ENCODE results near the gene RNF213.

The RNF213 gene

DNA sequence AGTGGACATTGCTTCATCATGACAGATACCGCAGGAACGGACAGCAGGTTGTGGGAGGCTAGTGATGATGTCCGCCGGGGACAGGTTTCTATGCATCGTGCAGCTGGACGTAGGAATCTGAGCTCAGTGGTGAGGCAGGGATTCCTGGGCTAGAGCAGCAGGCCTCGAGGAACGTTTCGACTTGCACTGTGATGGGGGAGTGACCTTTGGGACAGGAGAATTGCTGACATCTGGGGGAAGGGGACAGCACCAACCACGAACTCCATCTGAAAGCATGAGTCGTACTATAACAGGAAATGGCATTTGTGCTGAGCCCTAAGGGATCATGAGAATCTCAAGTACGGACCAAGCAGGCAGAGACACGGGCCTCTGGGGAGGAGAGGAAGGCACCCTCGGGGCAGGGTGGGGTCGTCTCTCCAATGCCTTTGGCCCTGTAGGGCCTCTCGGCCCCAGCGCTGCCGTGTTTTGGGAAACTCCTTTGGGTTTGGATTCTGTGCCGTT, 88.5 kb downstream of the RNF213 start:
- CTCF ChIA-PET = no interaction called here
- POLR2A ChIA-PET = no interaction called here
- DNase-seq (ENCODE audit: extremely low spot score) = no peak
- TF ChIP-seq, protein P1, sequence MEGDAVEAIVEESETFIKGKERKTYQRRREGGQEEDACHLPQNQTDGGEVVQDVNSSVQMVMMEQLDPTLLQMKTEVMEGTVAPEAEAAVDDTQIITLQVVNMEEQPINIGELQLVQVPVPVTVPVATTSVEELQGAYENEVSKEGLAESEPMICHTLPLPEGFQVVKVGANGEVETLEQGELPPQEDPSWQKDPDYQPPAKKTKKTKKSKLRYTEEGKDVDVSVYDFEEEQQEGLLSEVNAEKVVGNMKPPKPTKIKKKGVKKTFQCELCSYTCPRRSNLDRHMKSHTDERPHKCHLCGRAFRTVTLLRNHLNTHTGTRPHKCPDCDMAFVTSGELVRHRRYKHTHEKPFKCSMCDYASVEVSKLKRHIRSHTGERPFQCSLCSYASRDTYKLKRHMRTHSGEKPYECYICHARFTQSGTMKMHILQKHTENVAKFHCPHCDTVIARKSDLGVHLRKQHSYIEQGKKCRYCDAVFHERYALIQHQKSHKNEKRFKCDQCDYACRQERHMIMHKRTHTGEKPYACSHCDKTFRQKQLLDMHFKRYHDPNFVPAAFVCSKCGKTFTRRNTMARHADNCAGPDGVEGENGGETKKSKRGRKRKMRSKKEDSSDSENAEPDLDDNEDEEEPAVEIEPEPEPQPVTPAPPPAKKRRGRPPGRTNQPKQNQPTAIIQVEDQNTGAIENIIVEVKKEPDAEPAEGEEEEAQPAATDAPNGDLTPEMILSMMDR (IDR thresholded peaks at IDR 0.05; ENCODE audit: control extremely low read depth, extremely low read depth, low read depth, missing control alignments) = no peak

DNA sequence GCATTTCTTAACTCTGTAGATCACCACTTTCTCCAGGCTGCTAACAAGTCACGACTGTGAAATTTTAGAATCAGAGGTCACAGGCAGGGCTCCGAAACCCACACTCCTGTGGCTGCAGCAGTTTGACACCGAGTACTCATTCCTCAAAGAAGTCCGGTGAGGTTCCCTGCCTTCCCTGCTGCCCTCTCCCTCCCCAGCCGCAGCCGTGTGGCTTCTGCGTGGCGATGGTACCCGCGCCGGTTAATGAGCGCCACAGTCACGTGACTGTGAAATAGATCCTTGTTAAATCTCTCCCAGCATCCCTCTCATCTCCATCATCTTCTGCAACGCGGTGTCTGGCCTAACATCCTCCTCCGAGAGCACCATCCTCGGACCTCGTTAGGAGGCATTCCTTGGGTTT, 89.1 kb downstream of the RNF213 start:
- TF ChIP-seq, protein P1 (IDR thresholded peaks at IDR 0.05; ENCODE audit: control extremely low read depth, extremely low read depth, low read depth, missing control alignments) = no peak
- ChIA-PET CTCF (no interaction called here), POLR2A (no interaction called here)
- DNase-seq (ENCODE audit: extremely low spot score) = no peak

DNA sequence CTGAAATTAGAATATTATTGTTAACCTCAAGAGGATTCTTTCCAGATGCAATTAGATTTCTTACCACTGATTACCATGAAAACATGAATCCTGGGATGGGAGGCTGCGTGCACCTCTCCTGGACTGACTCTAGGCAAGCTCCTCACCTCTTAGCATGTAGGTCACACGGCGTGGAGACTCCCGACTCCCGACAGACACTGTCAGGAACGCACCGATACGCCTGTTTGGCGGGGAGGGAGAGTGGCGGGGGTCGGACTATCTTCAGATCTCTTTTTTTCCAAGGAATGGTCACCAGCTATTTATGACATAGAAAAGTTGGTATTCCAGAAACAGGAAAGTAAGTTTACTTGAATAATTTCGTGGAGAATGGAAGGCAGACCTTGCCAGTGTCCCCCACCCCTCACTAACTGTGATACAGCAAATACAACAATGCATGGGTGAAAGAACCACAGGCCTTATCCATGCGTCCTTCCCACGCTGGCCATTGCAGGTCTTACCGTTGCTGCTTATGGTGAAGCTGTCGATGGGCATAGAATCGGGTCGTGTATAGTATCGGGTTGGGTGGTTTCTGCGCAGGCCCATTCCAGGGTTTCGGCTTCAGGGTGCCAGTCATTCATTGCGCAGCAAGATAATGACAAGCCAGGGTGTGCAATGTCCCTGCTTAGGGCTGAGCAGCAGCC, 91.7 kb downstream of the RNF213 start:
- TF ChIP-seq, protein P1 (IDR thresholded peaks at IDR 0.05; ENCODE audit: control extremely low read depth, extremely low read depth, low read depth, missing control alignments) = no peak
- POLR2A ChIA-PET = no interaction called here
- no peak for DNase-seq (ENCODE audit: extremely low spot score)
- CTCF ChIA-PET = no interaction called here

DNA sequence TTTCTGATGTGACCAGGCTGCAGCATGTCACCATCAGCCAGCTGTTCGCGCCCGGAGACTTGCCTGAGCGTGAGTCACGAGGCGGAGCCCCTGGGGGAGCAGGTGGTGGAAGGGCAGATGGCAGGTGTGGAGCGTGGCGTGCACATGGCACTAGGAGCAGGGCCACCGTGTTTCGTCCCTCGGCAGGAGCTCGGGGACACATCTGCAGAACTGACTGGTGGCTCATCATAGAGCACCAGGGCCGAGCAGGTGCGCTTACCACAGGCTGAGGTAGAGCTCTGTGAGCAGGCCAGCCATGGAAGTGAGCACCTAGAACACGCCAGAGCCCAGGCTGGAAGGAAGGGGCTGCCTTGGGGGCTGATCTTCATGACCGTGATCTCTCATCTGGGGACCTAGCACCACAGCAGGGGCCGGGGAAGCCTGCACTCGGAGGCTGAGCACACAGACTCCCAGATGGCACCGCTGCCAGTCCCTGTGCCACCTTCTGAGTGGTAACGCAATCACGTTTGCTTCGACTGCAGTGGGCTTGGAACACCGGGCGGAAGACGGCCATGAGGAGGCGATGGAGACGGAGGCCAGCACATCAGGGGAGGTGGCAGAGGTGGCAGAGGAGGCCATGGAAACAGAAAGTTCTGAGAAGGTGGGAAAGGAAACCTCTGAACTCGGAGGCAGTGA, 92.5 kb downstream of the RNF213 start:
- CTCF ChIA-PET = interaction anchor here (1.1 kb wide), 1 partner anchor 1132 kb away, joined by 3 read pairs; no protein-coding TSS in a partner anchor

DNA sequence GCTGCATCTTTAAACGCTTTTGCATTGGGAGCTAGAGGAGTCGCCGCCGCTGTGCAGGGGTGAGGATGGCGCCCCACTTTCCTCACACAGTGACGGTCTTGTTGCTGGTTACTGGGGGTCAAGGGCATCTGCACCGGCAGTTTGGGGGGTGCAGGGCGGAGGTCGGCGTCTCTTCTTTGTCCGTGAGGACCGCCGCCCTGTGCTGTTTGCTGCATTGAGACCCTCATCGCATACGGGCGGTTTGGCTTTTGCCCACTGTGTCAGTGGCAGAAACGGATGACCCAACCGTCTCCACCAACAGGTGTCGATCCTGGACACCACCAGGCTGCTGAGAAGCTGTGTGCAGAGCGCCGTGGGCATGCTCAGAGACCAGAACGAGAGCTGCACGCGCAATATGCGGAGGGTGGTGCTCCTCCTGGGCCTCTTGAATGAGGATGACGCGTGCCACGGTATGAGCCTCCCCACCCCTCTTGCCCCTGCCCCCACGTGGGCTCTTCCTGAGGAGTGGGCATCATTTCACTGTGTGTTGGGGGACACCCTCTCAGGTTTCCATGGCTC, 93.1 kb downstream of the RNF213 start:
- ChIA-PET CTCF (interaction anchor here (1.1 kb wide), 1 partner anchor 1131 kb away, joined by 3 read pairs; no protein-coding TSS in a partner anchor), POLR2A (no interaction called here)
- DNase-seq (ENCODE audit: extremely low spot score) = no peak
- TF ChIP-seq, protein P1 (IDR thresholded peaks at IDR 0.05; ENCODE audit: control extremely low read depth, extremely low read depth, low read depth, missing control alignments) = no peak

More for the DNA sequence above, 92.5 kb downstream of the RNF213 start:
- POLR2A ChIA-PET = no interaction called here
- TF ChIP-seq, protein P1 (IDR thresholded peaks at IDR 0.05; ENCODE audit: control extremely low read depth, extremely low read depth, low read depth, missing control alignments) = no peak
- DNase-seq (ENCODE audit: extremely low spot score) = no peak

DNA sequence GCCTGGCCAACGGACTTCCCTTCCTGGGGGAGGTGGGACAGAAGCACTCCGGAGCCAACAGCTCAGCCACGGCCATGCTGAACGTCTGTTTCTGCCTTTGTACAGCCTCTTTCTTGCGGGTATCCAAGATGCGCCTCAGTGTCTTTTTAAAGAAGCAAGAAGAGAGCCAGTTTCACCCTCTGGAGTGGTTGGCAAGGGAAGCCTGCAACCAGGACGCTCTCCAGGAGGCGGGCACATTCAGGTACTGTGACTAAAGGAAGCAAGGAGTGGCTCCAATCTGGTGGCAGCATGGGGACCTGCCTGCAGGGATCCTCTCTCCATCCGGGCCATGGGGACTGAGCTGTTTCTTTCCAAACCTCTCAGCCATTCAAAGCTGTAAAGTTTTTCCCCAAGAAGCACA, 93.7 kb downstream of the RNF213 start:
- TF ChIP-seq, protein P1 (IDR thresholded peaks at IDR 0.05; ENCODE audit: control extremely low read depth, extremely low read depth, low read depth, missing control alignments) = no peak
- CTCF ChIA-PET = interaction anchor here (1.1 kb wide), 1 partner anchor 1130 kb away, joined by 3 read pairs; no protein-coding TSS in a partner anchor
- no peak for DNase-seq (ENCODE audit: extremely low spot score)
- POLR2A ChIA-PET = no interaction called here

Measured in GM10248 (cell line).